K562 (cell line): ENCODE data around the gene HIVEP1. TPM values are rescaled to one million over a fixed set of nuclear protein-coding genes. Genes with fewer than 3 reads are reported as not detected.

Experiments used
- ATAC-seq: fragments of 200-7000 bp; cut with Tn5 transposase; 3 replicates; pipeline ENCODE4 v1.9.1; 2020; ENCODE audit warnings: moderate library complexity
- BruUV-seq: library from RNA; stranded (reverse); fragments of 400-500 nt; replicated peaks from 2 replicates; lab custom pipeline; 2021; lab: Mats Ljungman, UMichigan
- CTCF ChIA-PET: fragments of 300-600 bp; formaldehyde crosslinking; extraction: SDS; loops from one replicate; lab custom pipeline; 2021; ENCODE audit warnings: low intra/inter-chr PET ratio; lab: Yijun Ruan, JAX
- POLR2A ChIA-PET: fragments of 300-600, 350-650 bp; sonication (Branson Sonifier 250); formaldehyde crosslinking; extraction: SDS; loops from one replicate; lab custom pipeline; 2021; ENCODE audit warnings: antibody characterized with exemption, inconsistent platforms; lab: Yijun Ruan, JAX
- DNase-seq, 4 experiments: peaks; one replicate each; pipeline versions ENCODE4 v3.0.0 to v3.0.0-alpha.2; 2011 to 2018; ENCODE audit warnings: low spot score in 3 of 4, mixed read lengths in 3 of 4; ENCODE audit errors: extremely low read depth in 1 of 4
- FAIRE-seq: peaks from 2 replicates; lab custom pipeline; 2011; peaks lifted over from hg19 to GRCh38; lab: Jason Lieb, UNC
- H2AFZ ChIP-seq: 2 replicates; pipeline ENCODE4 v1.6.0; 2011; ENCODE audit warnings: low read depth, low read length, control low read depth, inconsistent platforms
- H3K27ac ChIP-seq: fragments of 200-600 bp; 3 replicates; pipeline ENCODE4 v1.8.0; 2011; ENCODE audit warnings: low read depth, mild to moderate bottlenecking, control low read depth, inconsistent platforms, low read length, moderate library complexity, mixed read lengths; ENCODE audit errors: extremely low read depth
- H3K27me3 ChIP-seq, 2 experiments: fragments of 300-600 bp in 1 of 2; 2 replicates in 1 of 2; 3 replicates in 1 of 2; pipeline versions ENCODE4 v1.6.0 to v1.8.0; 2011; ENCODE audit warnings: inconsistent platforms in 2 of 2, low read length in 2 of 2, mild to moderate bottlenecking in 1 of 2, mixed read lengths in 1 of 2, moderate library complexity in 1 of 2; ENCODE audit not compliant: control insufficient read depth in 2 of 2, insufficient read depth in 2 of 2
- H3K36me3 ChIP-seq: fragments of 300-600 bp; 3 replicates; pipeline ENCODE4 v1.8.0; 2011; ENCODE audit warnings: mild to moderate bottlenecking, low read length, inconsistent platforms; ENCODE audit not compliant: control insufficient read depth, insufficient read depth
- H3K4me1 ChIP-seq, 2 experiments: fragments of 200-600 bp in 1 of 2; replicated peaks in 1 of 2; 2 replicates in 1 of 2; 3 replicates in 1 of 2; pipeline versions ENCODE4 v1.5.1 to v1.8.0; 2011; ENCODE audit warnings: inconsistent platforms in 2 of 2, low read length in 2 of 2, mild to moderate bottlenecking in 1 of 2, mixed read lengths in 1 of 2, moderate library complexity in 1 of 2; ENCODE audit not compliant: control insufficient read depth in 2 of 2, insufficient read depth in 2 of 2
- H3K4me2 ChIP-seq: 2 replicates; pipeline ENCODE4 v1.6.1; 2011; ENCODE audit warnings: low read length, control low read depth, inconsistent platforms, mixed read lengths; ENCODE audit not compliant: insufficient read depth
- H3K4me3 ChIP-seq: fragments of 200-600 bp; sonication (generic), shearing (Covaris generic); 2 replicates; pipeline ENCODE4 v1.5.1; 2016; ENCODE audit warnings: control low read depth, inconsistent platforms
- H3K79me2 ChIP-seq: fragments of 200-600 bp; 3 replicates; pipeline ENCODE4 v1.8.0; 2011; ENCODE audit warnings: low read length, inconsistent platforms; ENCODE audit not compliant: control insufficient read depth, insufficient read depth
- H3K9ac ChIP-seq, 2 experiments: 2 replicates each; pipeline versions ENCODE4 v1.6.0 to v1.6.1; 2011; ENCODE audit warnings: low read depth in 2 of 2, low read length in 2 of 2, control low read depth in 1 of 2, inconsistent platforms in 1 of 2, mild to moderate bottlenecking in 1 of 2, mixed read lengths in 1 of 2; ENCODE audit not compliant: insufficient read depth in 1 of 2
- H3K9me1 ChIP-seq: one replicate; pipeline ENCODE4 v1.6.0; 2011; ENCODE audit warnings: inconsistent platforms, mild to moderate bottlenecking, low read length, moderate library complexity; ENCODE audit not compliant: control insufficient read depth, insufficient read depth
- H3K9me3 ChIP-seq: replicated peaks from 2 replicates; pipeline ENCODE4 v1.5.1; 2011; ENCODE audit warnings: low read depth, low read length, inconsistent platforms; ENCODE audit not compliant: control insufficient read depth, insufficient read depth
- H4K20me1 ChIP-seq: replicated peaks from 2 replicates; pipeline ENCODE4 v1.6.1; 2011; ENCODE audit warnings: low read length, inconsistent platforms, mixed read lengths; ENCODE audit not compliant: control insufficient read depth, insufficient read depth
- ASH1L ChIP-seq: fragments of 450-650 bp; IDR thresholded peaks from 2 replicates; pipeline ENCODE4 v1.6.1; 2018; ENCODE audit warnings: borderline replicate concordance, mild to moderate bottlenecking, low read depth; ENCODE audit not compliant: partially characterized antibody
- CCNT2 ChIP-seq: IDR thresholded peaks from 2 replicates; pipeline ENCODE4 v1.6.1; 2011; ENCODE audit warnings: borderline replicate concordance, low read depth, mild to moderate bottlenecking, moderate library complexity, mixed read lengths, low read length; ENCODE audit not compliant: insufficient read length; ENCODE audit errors: extremely low read depth
- NEUROD1 ChIP-seq: fragments of 150-350 bp; IDR thresholded peaks from 2 replicates; pipeline ENCODE4 v1.6.1; 2014; ENCODE audit warnings: borderline replicate concordance, low read length, low read depth; ENCODE audit not compliant: partially characterized antibody
- NONO ChIP-seq, 2 experiments: fragments of 200-400 bp in 1 of 2; fragments of 450-650 bp in 1 of 2; formaldehyde crosslinking in 1 of 2; IDR thresholded peaks; 2 replicates each; pipeline ENCODE4 v1.6.1; 2017; ENCODE audit warnings: low read depth in 2 of 2, mild to moderate bottlenecking in 2 of 2, moderate library complexity in 2 of 2, low read length in 1 of 2
- POLR2A ChIP-seq: fragments of 450-650 bp; conservative IDR thresholded peaks from 2 replicates; pipeline ENCODE4 v1.6.1; 2016
- ZNF217 ChIP-seq: sonication (generic); formaldehyde crosslinking; IDR thresholded peaks from 2 replicates; pipeline ENCODE4 v1.8.0; 2022; ENCODE audit warnings: mild to moderate bottlenecking, missing genetic modification reagents
- ZNF431 ChIP-seq: sonication (generic); formaldehyde crosslinking; IDR thresholded peaks from 2 replicates; pipeline ENCODE4 v1.8.0; 2022; ENCODE audit warnings: mild to moderate bottlenecking, missing genetic modification reagents
- WGBS: fragments of 100-300 bp; shearing (Covaris generic); methylation state at CpG from one replicate; pipeline ENCODE4 v1.1.6; 2016; ENCODE audit warnings: low coverage, mixed read lengths; ENCODE audit not compliant: insufficient coverage; ENCODE audit errors: missing lambda C conversion rate; 5-methylcytosine and 5-hydroxymethylcytosine counted together
- in situ Hi-C: fragments of 300-500 bp; cut with MboI; formaldehyde crosslinking; loops from 4 replicates; pipeline ENCODE4 v1.15.0; 2018; ENCODE audit warnings: inconsistent platforms, mixed read lengths
- intact Hi-C: fragments of 100-400 bp; cut with micrococcal nuclease; formaldehyde crosslinking; loops from 2 replicates; pipeline ENCODE4 v1.14.2; 2022
- polyA plus RNA-seq, 8 experiments: library from polyadenylated mRNA; depleted of rRNA in 4 of 8; stranded (reverse) in 5 of 8; unstranded in 3 of 8; fragments of >200 nt; fragmentation: Nextera tagmentation in 2 of 8; fragmentation: Illumina TruSeq in 1 of 8; extraction: Ambion mirVana in 2 of 8; extraction: Trizol in 1 of 8; gene quantifications; 2 replicates each; pipeline versions ENCODE4 v1.2.1 to v1.2.3, GENCODE V29; 2011 to 2014; ENCODE audit warnings: inconsistent platforms in 1 of 8, missing spikeins in 1 of 8
- total RNA-seq, 7 experiments: library from RNA; depleted of rRNA in 6 of 7; stranded (reverse); fragments of >200 nt in 6 of 7; fragmentation: Illumina TruSeq in 2 of 7; extraction: Trizol in 2 of 7; gene quantifications; 2 replicates each; pipeline versions ENCODE4 v1.2.1 to v1.2.3, GENCODE V29; 2011 to 2021; ENCODE audit warnings: low replicate concordance in 1 of 7
- TF ChIP-seq, protein P1 (sequence below): fragments of 250-450 bp; sonication (Bioruptor Pico); IDR thresholded peaks from 2 replicates; pipeline ENCODE4 v1.5.0; 2022; ENCODE audit warnings: mild to moderate bottlenecking
- TF ChIP-seq, protein P2 (sequence below): sonication (generic); formaldehyde crosslinking; IDR thresholded peaks from 2 replicates; pipeline ENCODE4 v1.8.1; 2023; ENCODE audit warnings: mild to moderate bottlenecking, missing genetic modification reagents

The HIVEP1 gene
- total and polyA plus RNA-seq, 9 of the 15 experiments (the other 6 are each of a cell fraction or from before 2014, with no cell fraction given): 6.0 to 33.3 (median 21.7) TPM

DNA sequence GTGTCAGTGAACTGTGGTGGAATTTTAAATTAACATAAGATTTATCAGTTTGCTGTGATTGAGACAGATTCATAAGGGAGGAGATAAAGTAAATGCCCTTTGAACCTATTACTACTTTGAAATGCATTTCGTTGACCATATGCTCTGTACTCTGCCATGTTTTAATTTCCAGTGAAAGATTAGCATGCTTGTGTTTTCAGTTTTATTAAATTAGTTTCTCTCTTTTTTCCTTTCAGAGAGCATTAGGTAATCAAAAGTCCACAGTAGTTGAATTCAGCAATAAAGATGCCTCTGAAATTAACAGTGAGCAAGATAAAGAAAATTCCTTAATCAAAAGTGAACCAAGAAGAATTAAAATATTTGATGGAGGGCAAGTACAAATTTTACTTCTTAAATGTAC is 117.4 kb downstream of the HIVEP1 start:
- Histone ChIP-seq H3K4me1 (no peaks in the 10 kb centered on the region), H3K9ac (no peak overlapping the region), H2AFZ (no peak overlapping the region), H3K4me2 (no peak overlapping the region), H3K79me2 (no peaks in the 10 kb centered on the region), H3K9me1 (no peaks in the 10 kb centered on the region), H3K27ac (no peak overlapping the region)
- 68% methylated on average over 1 of the region's 1 CpG for WGBS
- ATAC-seq: no peak
- DNase-seq: no peak
- no peak for FAIRE-seq
- CTCF ChIA-PET: no interaction called here
- intact Hi-C loops: no loop called here
- BruUV-seq: no TSS peak
- POLR2A ChIA-PET: interaction anchor here (1.8 kb wide), 1 partner anchor 33 kb away, joined by 4 read pairs; no protein-coding TSS in a partner anchor
- no peak for TF ChIP-seq ASH1L
- no peak for TF ChIP-seq POLR2A
- TF ChIP-seq, protein P1, sequence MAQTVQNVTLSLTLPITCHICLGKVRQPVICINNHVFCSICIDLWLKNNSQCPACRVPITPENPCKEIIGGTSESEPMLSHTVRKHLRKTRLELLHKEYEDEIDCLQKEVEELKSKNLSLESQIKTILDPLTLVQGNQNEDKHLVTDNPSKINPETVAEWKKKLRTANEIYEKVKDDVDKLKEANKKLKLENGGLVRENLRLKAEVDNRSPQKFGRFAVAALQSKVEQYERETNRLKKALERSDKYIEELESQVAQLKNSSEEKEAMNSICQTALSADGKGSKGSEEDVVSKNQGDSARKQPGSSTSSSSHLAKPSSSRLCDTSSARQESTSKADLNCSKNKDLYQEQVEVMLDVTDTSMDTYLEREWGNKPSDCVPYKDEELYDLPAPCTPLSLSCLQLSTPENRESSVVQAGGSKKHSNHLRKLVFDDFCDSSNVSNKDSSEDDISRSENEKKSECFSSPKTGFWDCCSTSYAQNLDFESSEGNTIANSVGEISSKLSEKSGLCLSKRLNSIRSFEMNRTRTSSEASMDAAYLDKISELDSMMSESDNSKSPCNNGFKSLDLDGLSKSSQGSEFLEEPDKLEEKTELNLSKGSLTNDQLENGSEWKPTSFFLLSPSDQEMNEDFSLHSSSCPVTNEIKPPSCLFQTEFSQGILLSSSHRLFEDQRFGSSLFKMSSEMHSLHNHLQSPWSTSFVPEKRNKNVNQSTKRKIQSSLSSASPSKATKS: no peak
- no peak for TF ChIP-seq NONO (IDR thresholded peaks at IDR 0.05; ENCODE audit: low read depth in 2 of 2, low read length in 1 of 2)
- no peak for TF ChIP-seq ZNF217
- no peak for TF ChIP-seq NEUROD1
- no peak for TF ChIP-seq ZNF431 (CRISPR knock-in tag)
- TF ChIP-seq, protein P2, sequence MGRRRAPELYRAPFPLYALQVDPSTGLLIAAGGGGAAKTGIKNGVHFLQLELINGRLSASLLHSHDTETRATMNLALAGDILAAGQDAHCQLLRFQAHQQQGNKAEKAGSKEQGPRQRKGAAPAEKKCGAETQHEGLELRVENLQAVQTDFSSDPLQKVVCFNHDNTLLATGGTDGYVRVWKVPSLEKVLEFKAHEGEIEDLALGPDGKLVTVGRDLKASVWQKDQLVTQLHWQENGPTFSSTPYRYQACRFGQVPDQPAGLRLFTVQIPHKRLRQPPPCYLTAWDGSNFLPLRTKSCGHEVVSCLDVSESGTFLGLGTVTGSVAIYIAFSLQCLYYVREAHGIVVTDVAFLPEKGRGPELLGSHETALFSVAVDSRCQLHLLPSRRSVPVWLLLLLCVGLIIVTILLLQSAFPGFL: no peak
- TF ChIP-seq CCNT2: no peak
- TF ChIP-seq, all 486 proteins: peak for 0
- no peak overlapping the region for H3K4me3 ChIP-seq
- in situ Hi-C loops: no loop called here
- no peaks in the 10 kb centered on the region for H3K27me3 ChIP-seq
- H3K9me3 ChIP-seq: no peaks in the 10 kb centered on the region
- H3K36me3 ChIP-seq: peaks cover 39% of the 10 kb centered on the region
- H4K20me1 ChIP-seq: no peaks in the 10 kb centered on the region
